Common myeloid progenitor, CD34-positive (primary cell): ENCODE data around the gene ZC3H18.
A peak's percentile ranks its signal among the peaks of the same experiment; 100 is the strongest.

Experiments used
- CTCF ChIA-PET: fragments of 350-600 bp; sonication (Branson Sonifier 250); formaldehyde crosslinking; loops from one replicate; lab custom pipeline; 2021; ENCODE audit warnings: antibody characterized with exemption; lab: Charles Lee
- POLR2A ChIA-PET: fragments of 350-600 bp; sonication (Branson Sonifier 250); formaldehyde crosslinking; loops from one replicate; lab custom pipeline; 2021; ENCODE audit warnings: antibody characterized with exemption; lab: Charles Lee
- DNase-seq, 3 donors: peaks; one replicate each; pipeline versions ENCODE4 v3.0.0 to v3.0.0-alpha.2; 2013
- H3K27ac ChIP-seq, 2 experiments: 1 replicate in 1 of 2; 2 replicates in 1 of 2; pipeline ENCODE4 v1.7.0; 2013; ENCODE audit warnings: inconsistent platforms in 2 of 2, low read length in 2 of 2, mild to moderate bottlenecking in 2 of 2, low read depth in 1 of 2, moderate library complexity in 1 of 2; ENCODE audit not compliant: severe bottlenecking in 2 of 2, insufficient read depth in 1 of 2, poor library complexity in 1 of 2
- H3K27me3 ChIP-seq, 5 experiments: replicated peaks in 2 of 5; 1 replicate in 3 of 5; 2 replicates in 2 of 5; pipeline versions ENCODE4 v1.6.1 to v1.7.0; 2013; ENCODE audit warnings: low read length in 4 of 5, mild to moderate bottlenecking in 2 of 5, moderate library complexity in 2 of 5, inconsistent platforms in 1 of 5; ENCODE audit not compliant: insufficient read depth in 5 of 5, control insufficient read depth in 4 of 5
- H3K36me3 ChIP-seq, 4 experiments: 1 replicate in 2 of 4; 2 replicates in 2 of 4; pipeline versions ENCODE4 v1.6.1 to v1.7.0; 2013; ENCODE audit warnings: low read length in 3 of 4, control low read depth in 1 of 4, mild to moderate bottlenecking in 1 of 4; ENCODE audit not compliant: control insufficient read depth in 4 of 4, insufficient read depth in 4 of 4
- H3K4me1 ChIP-seq, 4 experiments: 1 replicate in 3 of 4; 2 replicates in 1 of 4; pipeline versions ENCODE4 v1.6.1 to v1.7.1; 2013; ENCODE audit warnings: low read length in 3 of 4, mild to moderate bottlenecking in 3 of 4, control low read depth in 1 of 4, inconsistent platforms in 1 of 4, moderate library complexity in 1 of 4; ENCODE audit not compliant: control insufficient read depth in 4 of 4, insufficient read depth in 4 of 4; ENCODE audit errors: control extremely low read depth in 1 of 4
- H3K4me3 ChIP-seq, 7 experiments: 1 replicate in 4 of 7; 2 replicates in 3 of 7; pipeline versions ENCODE4 v1.5.1 to v1.7.0; 2013; ENCODE audit warnings: mild to moderate bottlenecking in 7 of 7, low read length in 6 of 7, moderate library complexity in 6 of 7, inconsistent platforms in 2 of 7, low read depth in 2 of 7, control low read depth in 1 of 7; ENCODE audit not compliant: insufficient read depth in 4 of 7, control insufficient read depth in 1 of 7; ENCODE audit errors: extremely low read depth in 1 of 7
- H3K9me3 ChIP-seq, 5 experiments: 1 replicate in 4 of 5; 2 replicates in 1 of 5; pipeline versions ENCODE4 v1.6.1 to v1.7.1; 2013; ENCODE audit warnings: low read length in 4 of 5, mild to moderate bottlenecking in 2 of 5, inconsistent platforms in 1 of 5, low read depth in 1 of 5, moderate library complexity in 1 of 5; ENCODE audit not compliant: control insufficient read depth in 4 of 5, insufficient read depth in 2 of 5; ENCODE audit errors: control extremely low read depth in 1 of 5
- WGBS: methylation state at CpG from one replicate; pipeline ENCODE4 v1.1.5; 2013; ENCODE audit not compliant: insufficient coverage; 5-methylcytosine and 5-hydroxymethylcytosine counted together

Gene ZC3H18

DNA sequence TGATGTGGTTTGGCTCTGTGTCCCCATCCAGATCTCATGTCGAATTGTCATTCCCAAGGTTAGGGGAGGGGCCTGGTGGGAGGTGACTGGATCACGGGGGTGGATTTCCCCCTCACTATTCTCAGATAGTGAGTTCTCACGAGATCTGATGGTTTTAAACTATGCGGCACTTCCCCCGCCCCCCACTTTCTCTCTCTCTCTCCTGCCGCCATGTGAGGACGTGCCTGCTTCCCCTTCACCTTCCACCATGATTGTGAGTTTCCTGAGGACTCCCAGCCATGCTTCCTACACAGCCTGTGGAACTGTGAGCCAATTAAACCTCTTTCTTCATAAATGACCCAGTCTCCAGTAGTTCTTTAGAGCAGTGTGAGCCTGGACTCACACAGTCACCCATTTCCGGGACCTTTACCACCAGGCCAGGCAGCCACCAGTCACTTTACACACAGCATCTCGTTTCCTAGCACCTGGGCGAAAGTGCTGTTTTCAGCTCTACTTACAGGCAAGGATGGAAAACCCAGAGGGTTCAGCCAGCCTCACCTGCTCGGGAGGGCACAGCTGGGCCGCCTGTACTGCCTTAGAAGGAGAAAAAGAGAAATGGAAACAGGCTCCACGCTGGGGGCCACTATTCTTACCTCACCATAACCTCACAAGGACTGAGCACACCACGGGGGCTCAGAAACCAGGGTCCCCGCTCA lies 13.8 kb upstream of the ZC3H18 start:
- CTCF ChIA-PET, result interaction anchor here (0.9 kb wide), 1 partner anchor 119 kb away, joined by 3 read pairs; no protein-coding TSS in a partner anchor
- 95% methylated on average over 8 of the region's 15 CpGs for WGBS
- H3K4me1 ChIP-seq, result peaks cover 0 to 14% (median 9%) of the 10 kb centered on the region in 4 experiments
- H3K4me3 ChIP-seq, result no peak overlapping the region
- peaks cover 0 to 3% (median 0%) of the 10 kb centered on the region in 5 experiments for H3K9me3 ChIP-seq
- no peaks in the 10 kb centered on the region for H3K36me3 ChIP-seq
- DNase-seq, result no peak
- no peak overlapping the region for H3K27ac ChIP-seq
- peaks cover 0 to 3% (median 0%) of the 10 kb centered on the region in 5 experiments for H3K27me3 ChIP-seq
- POLR2A ChIA-PET, result no interaction called here

DNA sequence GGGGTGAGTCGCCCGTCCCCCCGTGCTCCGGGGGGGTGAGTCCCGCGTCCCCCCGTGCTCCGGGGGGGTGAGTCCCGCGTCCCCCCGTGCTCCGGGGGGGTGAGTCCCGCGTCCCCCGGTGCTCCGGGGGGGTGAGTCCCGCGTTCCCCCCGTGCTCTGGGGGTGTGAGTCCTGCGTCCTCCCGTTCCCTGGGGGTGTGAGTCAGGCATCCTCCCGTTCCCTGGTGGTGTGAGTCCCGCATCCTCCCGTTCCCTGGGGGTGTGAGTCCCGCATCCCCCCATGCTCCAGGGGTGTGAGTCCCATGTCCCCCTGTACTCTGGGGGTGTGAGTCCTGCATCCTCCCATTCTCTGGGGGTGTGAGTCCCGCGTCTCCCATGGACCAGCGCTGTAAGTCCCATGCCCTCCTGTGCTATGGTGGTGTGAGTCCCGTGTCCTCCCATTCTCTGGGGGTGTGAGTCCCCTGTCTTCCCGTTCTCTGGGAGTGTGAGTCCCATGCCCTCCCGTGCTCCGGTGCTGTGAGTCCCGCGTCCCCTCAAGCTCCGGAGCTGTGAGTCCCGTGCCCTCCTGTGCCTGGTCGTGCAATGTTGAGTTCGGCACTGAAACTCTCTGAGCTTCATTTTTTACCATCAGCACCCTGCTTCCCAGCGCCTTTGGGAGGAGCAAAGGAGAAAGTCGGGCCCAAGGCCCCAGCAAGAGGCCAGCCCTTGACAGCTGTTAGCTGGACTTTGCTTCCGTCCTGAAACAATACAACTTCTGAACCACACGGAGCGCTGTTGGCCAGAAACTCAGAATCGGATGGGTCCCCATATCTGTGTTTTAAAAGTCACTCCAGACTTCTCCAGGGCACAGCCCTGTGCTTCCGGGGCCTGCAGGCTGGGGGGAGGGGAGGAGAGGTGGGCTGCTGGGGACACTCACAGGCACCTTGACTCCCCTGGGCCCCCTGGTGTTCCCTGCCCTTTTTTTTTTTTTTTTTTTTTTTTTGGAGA lies 11.5 kb upstream of the ZC3H18 start:
- ChIA-PET CTCF (interaction anchor here (0.5 to 1.4 kb wide), 3 partner anchors 18 to 116 kb away, joined by 3 to 6 read pairs (median 4); no protein-coding TSS in a partner anchor), POLR2A (no interaction called here)
- no peak overlapping the region for H3K4me3 ChIP-seq
- peaks cover 0 to 3% (median 0%) of the 10 kb centered on the region in 5 experiments for H3K9me3 ChIP-seq
- H3K4me1 ChIP-seq, result peaks cover 0 to 6% (median 3%) of the 10 kb centered on the region in 4 experiments
- WGBS, result 74% methylated on average over 21 of the region's 45 CpGs
- H3K27me3 ChIP-seq, result peaks cover 0 to 3% (median 0%) of the 10 kb centered on the region in 5 experiments
- H3K27ac ChIP-seq, result no peak overlapping the region
- H3K36me3 ChIP-seq, result no peaks in the 10 kb centered on the region
- peak; percentile 51 to 72 (median 66) for DNase-seq

DNA sequence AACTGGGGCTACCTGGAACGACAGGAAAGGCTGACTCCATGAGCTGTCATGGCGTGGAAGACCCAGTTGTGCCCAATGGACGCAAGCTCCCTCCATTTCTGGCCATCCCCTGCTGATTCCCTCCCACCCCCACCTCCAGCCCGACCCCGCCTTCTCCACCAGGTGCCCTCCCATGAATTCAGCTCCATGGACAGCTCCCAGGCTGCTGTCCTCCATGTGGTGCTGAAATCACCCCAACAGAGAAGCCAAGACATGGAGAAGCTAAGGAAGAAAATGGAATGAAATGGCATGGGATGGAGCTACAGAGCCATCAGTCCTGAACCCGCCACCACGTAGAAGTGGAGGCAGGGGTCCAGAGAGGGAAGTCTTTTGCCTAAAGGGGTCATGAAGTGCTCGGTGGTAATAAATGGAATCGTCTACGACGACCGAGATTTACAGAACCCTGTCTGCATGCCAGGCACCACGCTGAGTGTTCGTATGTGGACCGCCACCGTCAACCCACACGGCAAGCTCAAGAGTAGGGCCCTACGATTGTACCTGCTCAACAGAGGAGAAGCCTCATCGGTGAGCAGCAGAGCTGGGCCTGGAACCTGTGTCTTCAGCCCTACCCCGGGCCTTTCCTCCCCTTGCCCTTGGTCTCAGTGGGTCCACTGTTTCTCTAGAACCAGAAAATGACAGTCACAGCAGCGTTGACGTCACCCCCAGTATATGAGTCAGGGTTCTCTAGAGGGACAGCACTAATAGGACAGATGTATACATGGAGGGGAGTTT lies 9.3 kb upstream of the ZC3H18 start:
- peak in 2 of 3 donors; percentile 37 to 54 for DNase-seq
- CTCF ChIA-PET, result interaction anchor here (0.6 to 3.0 kb wide), 17 partner anchors 10 to 791 kb away, joined by 3 to 20 read pairs (median 5); partner anchors contain the start of gene ZC3H18
- H3K4me3 ChIP-seq, result no peak overlapping the region
- no peaks in the 10 kb centered on the region for H3K36me3 ChIP-seq
- POLR2A ChIA-PET, result no interaction called here
- H3K4me1 ChIP-seq, result peaks cover 0 to 6% (median 3%) of the 10 kb centered on the region in 4 experiments
- peaks cover 0 to 3% (median 0%) of the 10 kb centered on the region in 5 experiments for H3K27me3 ChIP-seq
- 82% methylated on average over 20 of the region's 22 CpGs for WGBS
- H3K9me3 ChIP-seq, result peaks cover 0 to 3% (median 0%) of the 10 kb centered on the region in 5 experiments
- no peak overlapping the region for H3K27ac ChIP-seq

DNA sequence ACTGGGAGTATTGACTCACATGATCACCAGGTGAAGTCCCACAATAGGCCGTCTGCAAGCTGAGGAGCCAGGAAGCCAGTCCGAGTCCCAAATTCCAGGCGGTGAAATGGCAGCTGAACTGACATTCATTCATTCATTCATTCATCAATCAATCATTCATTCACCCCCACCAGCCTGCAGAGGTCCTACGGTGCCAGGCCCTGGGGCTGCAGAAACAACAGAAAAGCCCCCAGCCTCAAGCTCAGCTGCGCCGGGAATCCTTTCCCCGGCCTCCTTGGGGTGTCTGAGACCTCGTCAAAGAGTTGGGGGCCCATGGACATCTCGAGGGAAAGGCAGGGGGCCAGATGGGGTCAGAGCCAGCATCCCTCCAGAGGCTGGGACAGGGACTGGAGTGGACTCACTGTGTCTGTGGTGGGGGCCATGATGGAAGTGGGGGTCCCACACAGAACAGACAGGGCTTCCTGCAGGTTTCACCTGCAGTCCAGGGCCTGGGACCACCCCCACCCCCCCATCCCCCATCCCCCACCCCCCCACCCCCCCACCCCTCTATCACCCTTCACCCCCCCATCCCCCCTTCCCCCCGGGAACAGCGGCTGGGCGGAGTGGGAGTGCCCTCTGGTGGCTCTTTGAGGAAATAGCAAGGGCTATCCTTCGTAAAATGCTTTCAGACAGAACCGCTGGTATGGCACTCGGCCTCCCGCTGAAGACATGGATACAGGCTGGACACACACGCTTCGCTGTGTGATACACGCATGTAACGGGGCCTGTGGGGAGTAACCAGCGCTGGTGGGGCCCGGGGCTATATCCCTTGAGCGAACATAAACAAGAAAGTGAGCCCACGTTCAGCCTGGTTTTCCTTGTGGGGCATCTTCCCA lies 8.5 kb upstream of the ZC3H18 start:
- CTCF ChIA-PET, result interaction anchor here (0.6 to 3.0 kb wide), 11 partner anchors 9 to 792 kb away, joined by 3 to 20 read pairs (median 8); partner anchors contain the start of gene ZC3H18
- POLR2A ChIA-PET, result no interaction called here
- Histone ChIP-seq H3K36me3 (no peaks in the 10 kb centered on the region), H3K27me3 (peaks cover 0 to 3% (median 0%) of the 10 kb centered on the region in 5 experiments), H3K4me3 (peak overlapping the region in 1 of 7 experiments; percentile 23), H3K9me3 (no peaks in the 10 kb centered on the region), H3K4me1 (peaks cover 0 to 6% (median 4%) of the 10 kb centered on the region in 4 experiments), H3K27ac (no peak overlapping the region)
- DNase-seq, result peak; percentile 62 to 70 (median 63)
- WGBS, result 24% methylated on average over 17 of the region's 24 CpGs

DNA sequence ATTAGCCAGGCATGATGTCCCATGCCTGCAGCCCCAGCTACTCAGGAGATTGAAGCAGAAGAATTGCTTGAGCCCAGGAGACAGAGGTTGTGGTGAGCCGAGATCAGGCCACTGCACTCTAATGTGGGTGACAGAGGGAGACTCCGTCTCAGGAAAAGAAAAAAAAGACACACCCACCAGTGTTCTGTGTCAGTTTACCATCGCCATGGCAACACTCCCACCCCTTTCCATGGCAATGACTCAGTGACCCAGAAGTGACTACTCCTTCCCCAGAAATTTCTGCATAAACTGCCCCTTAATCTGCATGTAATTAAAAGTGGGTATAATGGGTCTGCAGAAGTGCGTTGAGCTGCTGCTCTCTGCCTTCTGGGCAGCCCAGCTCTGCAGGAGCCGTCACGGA lies 4.0 kb upstream of the ZC3H18 start:
- no peak overlapping the region for H3K27ac ChIP-seq
- POLR2A ChIA-PET, result no interaction called here
- no peaks in the 10 kb centered on the region for H3K9me3 ChIP-seq
- no peak for DNase-seq
- H3K4me3 ChIP-seq, result no peak overlapping the region
- H3K4me1 ChIP-seq, result peaks cover 3 to 16% (median 15%) of the 10 kb centered on the region in 4 experiments
- CTCF ChIA-PET, result interaction anchor here (0.8 to 1.1 kb wide), 3 partner anchors 26 to 122 kb away, joined by 3 read pairs; no protein-coding TSS in a partner anchor
- H3K27me3 ChIP-seq, result no peaks in the 10 kb centered on the region
- H3K36me3 ChIP-seq, result no peaks in the 10 kb centered on the region
- 97% methylated on average over 6 of the region's 6 CpGs for WGBS
